ENCODE results near the gene PLEK. TPM values are rescaled to one million over a fixed set of nuclear protein-coding genes. Genes with fewer than 3 reads are reported as not detected.

PLEK gene
- total and polyA plus RNA-seq, 9 of the 15 experiments (the other 6 are each of a cell fraction or from before 2014, with no cell fraction given): 0.14 to 1.2 (median 0.36) TPM

DNA sequence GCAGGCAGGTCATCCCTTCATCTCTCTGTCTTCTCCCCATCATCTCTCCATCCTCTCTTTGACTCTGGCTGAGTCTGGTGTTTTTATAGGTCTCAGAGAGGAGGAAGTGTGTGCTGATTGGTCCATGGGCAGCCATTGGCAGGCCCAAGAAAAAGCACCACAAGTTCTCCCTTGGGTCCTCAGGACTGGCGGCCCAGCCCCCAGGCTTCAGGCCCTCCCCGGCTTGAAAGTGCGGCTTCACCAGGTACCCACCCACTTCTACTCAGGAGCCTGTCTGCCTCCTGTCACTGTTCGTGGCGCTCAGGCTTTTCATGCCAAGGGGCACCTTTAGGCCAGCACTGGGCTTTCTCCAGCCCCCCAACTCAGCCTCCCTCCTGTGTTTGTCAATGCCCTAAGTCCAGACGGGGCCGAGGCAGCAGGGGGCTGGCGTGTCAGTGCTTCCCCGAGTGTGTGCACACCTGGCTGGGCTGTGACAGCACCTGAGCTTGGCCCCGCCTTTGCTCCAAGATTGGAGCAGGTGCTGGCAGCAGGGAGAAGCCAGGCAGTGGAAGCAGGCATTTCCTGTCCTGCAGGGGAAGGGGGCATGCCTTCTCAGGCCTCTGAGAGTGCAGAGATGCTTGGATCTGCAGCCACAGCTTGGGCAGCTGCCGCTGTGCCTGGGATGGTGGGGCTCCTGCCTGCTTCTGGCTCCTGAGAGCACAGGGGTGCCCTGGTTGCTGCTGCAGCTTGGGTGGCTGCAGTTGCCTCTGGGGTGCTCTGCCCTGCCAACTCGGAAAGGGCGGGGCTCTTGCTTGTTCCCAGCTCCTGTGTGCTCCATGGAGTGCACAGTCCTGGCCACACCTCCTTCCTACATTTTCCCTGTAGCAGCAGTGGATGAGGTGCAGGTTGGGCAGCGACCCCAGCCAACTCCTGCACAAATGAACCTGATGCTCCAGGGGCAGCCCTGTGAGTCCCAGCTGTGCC is 67.9 kb downstream of the PLEK start:
- Histone ChIP-seq H3K27me3 (ENCODE audit: control insufficient read depth in 2 of 2, insufficient read depth in 2 of 2, low read length in 2 of 2) (no peaks in the 10 kb centered on the region; a peak in 1 of 5 replicates), H3K4me3 (no peak overlapping the region), H2AFZ (ENCODE audit: low read depth, low read length) (no peak overlapping the region), H3K27ac (ENCODE audit: extremely low read depth, low read depth, low read length) (no peak overlapping the region), H3K79me2 (ENCODE audit: control insufficient read depth, insufficient read depth, low read length) (no peaks in the 10 kb centered on the region), H3K4me1 (replicated peaks in 1 of 2; ENCODE audit: control insufficient read depth in 2 of 2, insufficient read depth in 2 of 2, low read length in 2 of 2) (peaks cover 27 to 39% of the 10 kb centered on the region in 2 experiments), H3K36me3 (ENCODE audit: control insufficient read depth, insufficient read depth, low read length) (no peaks in the 10 kb centered on the region), H3K9me3 (replicated peaks; ENCODE audit: control insufficient read depth, insufficient read depth, low read depth, low read length) (no peaks in the 10 kb centered on the region), H4K20me1 (replicated peaks; ENCODE audit: control insufficient read depth, insufficient read depth, low read length) (no peaks in the 10 kb centered on the region), H3K9ac (ENCODE audit: insufficient read depth in 1 of 2, low read depth in 2 of 2, low read length in 2 of 2) (no peak overlapping the region), H3K9me1 (ENCODE audit: control insufficient read depth, insufficient read depth, low read length) (no peaks in the 10 kb centered on the region), H3K4me2 (ENCODE audit: insufficient read depth, low read length) (no peak overlapping the region)
- no peak for ATAC-seq
- FAIRE-seq: no peak
- DNase-seq (ENCODE audit: extremely low read depth in 1 of 4, low spot score in 3 of 4): no peak
- TF ChIP-seq, protein P1, sequence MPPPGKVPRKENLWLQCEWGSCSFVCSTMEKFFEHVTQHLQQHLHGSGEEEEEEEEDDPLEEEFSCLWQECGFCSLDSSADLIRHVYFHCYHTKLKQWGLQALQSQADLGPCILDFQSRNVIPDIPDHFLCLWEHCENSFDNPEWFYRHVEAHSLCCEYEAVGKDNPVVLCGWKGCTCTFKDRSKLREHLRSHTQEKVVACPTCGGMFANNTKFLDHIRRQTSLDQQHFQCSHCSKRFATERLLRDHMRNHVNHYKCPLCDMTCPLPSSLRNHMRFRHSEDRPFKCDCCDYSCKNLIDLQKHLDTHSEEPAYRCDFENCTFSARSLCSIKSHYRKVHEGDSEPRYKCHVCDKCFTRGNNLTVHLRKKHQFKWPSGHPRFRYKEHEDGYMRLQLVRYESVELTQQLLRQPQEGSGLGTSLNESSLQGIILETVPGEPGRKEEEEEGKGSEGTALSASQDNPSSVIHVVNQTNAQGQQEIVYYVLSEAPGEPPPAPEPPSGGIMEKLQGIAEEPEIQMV (tag; conservative IDR thresholded peaks at IDR 0.05; ENCODE audit: low read depth): peak; percentile 72
- TF ChIP-seq SP1 (CRISPR knock-in tag; IDR thresholded peaks at IDR 0.05) (no peak), ZBTB5 (IDR thresholded peaks at IDR 0.05) (0 out of 2 replicates have a peak, but pooled peaks have one; percentile 51)
- TF ChIP-seq, protein P2, sequence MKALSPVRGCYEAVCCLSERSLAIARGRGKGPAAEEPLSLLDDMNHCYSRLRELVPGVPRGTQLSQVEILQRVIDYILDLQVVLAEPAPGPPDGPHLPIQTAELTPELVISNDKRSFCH (CRISPR knock-in tag; IDR thresholded peaks at IDR 0.05): no peak
- TF ChIP-seq, protein P2 (tag; IDR thresholded peaks at IDR 0.05): no peak
- CTCF ChIA-PET (ENCODE audit: low intra/inter-chr PET ratio): no interaction called here
- BruUV-seq (replicated peaks): no TSS peak
- POLR2A ChIA-PET: interaction anchor here (1.1 kb wide), 1 partner anchor 13 kb away, joined by 4 read pairs; no protein-coding TSS in a partner anchor
- WGBS (ENCODE audit: insufficient coverage, low coverage, missing lambda C conversion rate): 43% methylated on average over 12 of the region's 14 CpGs
- intact Hi-C loops (cut with micrococcal nuclease): no loop called here
- in situ Hi-C loops (cut with MboI): no loop called here
